K562 (cell line): Measurements from ENCODE around the gene XPR1. TPM values are rescaled to one million over a fixed set of nuclear protein-coding genes. Genes with fewer than 3 reads are reported as not detected.
A peak's percentile ranks its signal among the peaks of the same experiment; 100 is the strongest.

ENCODE experiments used
- ATAC-seq: fragments of 200-7000 bp; cut with Tn5 transposase; 3 replicates; pipeline ENCODE4 v1.9.1; 2020; ENCODE audit warnings: moderate library complexity
- BruUV-seq: library from RNA; stranded (reverse); fragments of 400-500 nt; replicated peaks from 2 replicates; lab custom pipeline; 2021; lab: Mats Ljungman, UMichigan
- CTCF ChIA-PET: fragments of 300-600 bp; formaldehyde crosslinking; extraction: SDS; loops from one replicate; lab custom pipeline; 2021; ENCODE audit warnings: low intra/inter-chr PET ratio; lab: Yijun Ruan, JAX
- POLR2A ChIA-PET: fragments of 300-600, 350-650 bp; sonication (Branson Sonifier 250); formaldehyde crosslinking; extraction: SDS; loops from one replicate; lab custom pipeline; 2021; ENCODE audit warnings: antibody characterized with exemption, inconsistent platforms; lab: Yijun Ruan, JAX
- DNase-seq, 4 experiments: peaks; one replicate each; pipeline versions ENCODE4 v3.0.0 to v3.0.0-alpha.2; 2011 to 2018; ENCODE audit warnings: low spot score in 3 of 4, mixed read lengths in 3 of 4; ENCODE audit errors: extremely low read depth in 1 of 4
- FAIRE-seq: peaks from 2 replicates; lab custom pipeline; 2011; peaks lifted over from hg19 to GRCh38; lab: Jason Lieb, UNC
- H2AFZ ChIP-seq: 2 replicates; pipeline ENCODE4 v1.6.0; 2011; ENCODE audit warnings: low read depth, low read length, control low read depth, inconsistent platforms
- H3K27ac ChIP-seq: fragments of 200-600 bp; 3 replicates; pipeline ENCODE4 v1.8.0; 2011; ENCODE audit warnings: low read depth, mild to moderate bottlenecking, control low read depth, inconsistent platforms, low read length, moderate library complexity, mixed read lengths; ENCODE audit errors: extremely low read depth
- H3K27me3 ChIP-seq, 2 experiments: fragments of 300-600 bp in 1 of 2; 2 replicates in 1 of 2; 3 replicates in 1 of 2; pipeline versions ENCODE4 v1.6.0 to v1.8.0; 2011; ENCODE audit warnings: inconsistent platforms in 2 of 2, low read length in 2 of 2, mild to moderate bottlenecking in 1 of 2, mixed read lengths in 1 of 2, moderate library complexity in 1 of 2; ENCODE audit not compliant: control insufficient read depth in 2 of 2, insufficient read depth in 2 of 2
- H3K36me3 ChIP-seq: fragments of 300-600 bp; 3 replicates; pipeline ENCODE4 v1.8.0; 2011; ENCODE audit warnings: mild to moderate bottlenecking, low read length, inconsistent platforms; ENCODE audit not compliant: control insufficient read depth, insufficient read depth
- H3K4me1 ChIP-seq, 2 experiments: fragments of 200-600 bp in 1 of 2; replicated peaks in 1 of 2; 2 replicates in 1 of 2; 3 replicates in 1 of 2; pipeline versions ENCODE4 v1.5.1 to v1.8.0; 2011; ENCODE audit warnings: inconsistent platforms in 2 of 2, low read length in 2 of 2, mild to moderate bottlenecking in 1 of 2, mixed read lengths in 1 of 2, moderate library complexity in 1 of 2; ENCODE audit not compliant: control insufficient read depth in 2 of 2, insufficient read depth in 2 of 2
- H3K4me2 ChIP-seq: 2 replicates; pipeline ENCODE4 v1.6.1; 2011; ENCODE audit warnings: low read length, control low read depth, inconsistent platforms, mixed read lengths; ENCODE audit not compliant: insufficient read depth
- H3K4me3 ChIP-seq: fragments of 200-600 bp; sonication (generic), shearing (Covaris generic); 2 replicates; pipeline ENCODE4 v1.5.1; 2016; ENCODE audit warnings: control low read depth, inconsistent platforms
- H3K79me2 ChIP-seq: fragments of 200-600 bp; 3 replicates; pipeline ENCODE4 v1.8.0; 2011; ENCODE audit warnings: low read length, inconsistent platforms; ENCODE audit not compliant: control insufficient read depth, insufficient read depth
- H3K9ac ChIP-seq, 2 experiments: 2 replicates each; pipeline versions ENCODE4 v1.6.0 to v1.6.1; 2011; ENCODE audit warnings: low read depth in 2 of 2, low read length in 2 of 2, control low read depth in 1 of 2, inconsistent platforms in 1 of 2, mild to moderate bottlenecking in 1 of 2, mixed read lengths in 1 of 2; ENCODE audit not compliant: insufficient read depth in 1 of 2
- H3K9me1 ChIP-seq: one replicate; pipeline ENCODE4 v1.6.0; 2011; ENCODE audit warnings: inconsistent platforms, mild to moderate bottlenecking, low read length, moderate library complexity; ENCODE audit not compliant: control insufficient read depth, insufficient read depth
- H3K9me3 ChIP-seq: replicated peaks from 2 replicates; pipeline ENCODE4 v1.5.1; 2011; ENCODE audit warnings: low read depth, low read length, inconsistent platforms; ENCODE audit not compliant: control insufficient read depth, insufficient read depth
- H4K20me1 ChIP-seq: replicated peaks from 2 replicates; pipeline ENCODE4 v1.6.1; 2011; ENCODE audit warnings: low read length, inconsistent platforms, mixed read lengths; ENCODE audit not compliant: control insufficient read depth, insufficient read depth
- AFF4 ChIP-seq: sonication (generic); formaldehyde crosslinking; IDR thresholded peaks from 2 replicates; pipeline ENCODE4 v1.8.0; 2023; ENCODE audit warnings: mild to moderate bottlenecking, missing genetic modification reagents
- CBX5 ChIP-seq: IDR thresholded peaks from 2 replicates; pipeline ENCODE4 v1.6.1; 2014; ENCODE audit warnings: low read depth, borderline replicate concordance
- CGGBP1 ChIP-seq: fragments of 250-450 bp; sonication (Bioruptor Pico); IDR thresholded peaks from 2 replicates; pipeline ENCODE4 v1.9.0; 2021; ENCODE audit warnings: mild to moderate bottlenecking
- CTCF ChIP-seq, 3 experiments: IDR thresholded peaks in 2 of 3; conservative IDR thresholded peaks in 1 of 3; 2 replicates each; pipeline ENCODE4 v1.5.1; 2011 to 2012; ENCODE audit warnings: low read length in 3 of 3, mild to moderate bottlenecking in 3 of 3, control low read depth in 2 of 3, improper control_type of control experiment in 1 of 3, inconsistent platforms in 1 of 3, low read depth in 1 of 3, mixed read lengths in 1 of 3, moderate library complexity in 1 of 3; ENCODE audit not compliant: insufficient read depth in 2 of 3
- ELK1 ChIP-seq: sonication (generic); formaldehyde crosslinking; IDR thresholded peaks from 2 replicates; pipeline ENCODE4 v1.8.1; 2022; ENCODE audit warnings: missing genetic modification reagents
- FOXA1 ChIP-seq: fragments of 450-650 bp; IDR thresholded peaks from 2 replicates; pipeline ENCODE4 v1.6.1; 2016; ENCODE audit warnings: mild to moderate bottlenecking, borderline replicate concordance
- MEF2D ChIP-seq: conservative IDR thresholded peaks from 2 replicates; pipeline ENCODE4 v1.6.1; 2016; ENCODE audit warnings: low read depth, missing genetic modification characterization, missing compliant biosample characterization
- NR2F6 ChIP-seq: fragments of 450-650 bp; formaldehyde crosslinking; IDR thresholded peaks from 2 replicates; pipeline ENCODE4 v1.4.0; 2020; ENCODE audit warnings: mild to moderate bottlenecking
- PPARD ChIP-seq: fragments of 250-450 bp; sonication (Bioruptor Pico); IDR thresholded peaks from 2 replicates; pipeline ENCODE4 v1.8.0; 2022; ENCODE audit warnings: inconsistent platforms, mild to moderate bottlenecking, moderate library complexity
- TRIM24 ChIP-seq, 2 experiments: fragments of 450-650 bp; IDR thresholded peaks; 2 replicates each; pipeline ENCODE4 v1.6.1; 2016
- TSHZ1 ChIP-seq: fragments of 250-450 bp; sonication (Bioruptor Pico); IDR thresholded peaks from 2 replicates; pipeline ENCODE4 v1.4.0; 2020; ENCODE audit warnings: mild to moderate bottlenecking, moderate library complexity
- XRCC5 ChIP-seq: fragments of 200-400 bp; formaldehyde crosslinking; IDR thresholded peaks from 2 replicates; pipeline ENCODE4 v1.6.1; 2017; ENCODE audit warnings: low read depth, mild to moderate bottlenecking, low read length
- WGBS: fragments of 100-300 bp; shearing (Covaris generic); methylation state at CpG from one replicate; pipeline ENCODE4 v1.1.6; 2016; ENCODE audit warnings: low coverage, mixed read lengths; ENCODE audit not compliant: insufficient coverage; ENCODE audit errors: missing lambda C conversion rate; 5-methylcytosine and 5-hydroxymethylcytosine counted together
- in situ Hi-C: fragments of 300-500 bp; cut with MboI; formaldehyde crosslinking; loops from 4 replicates; pipeline ENCODE4 v1.15.0; 2018; ENCODE audit warnings: inconsistent platforms, mixed read lengths
- intact Hi-C: fragments of 100-400 bp; cut with micrococcal nuclease; formaldehyde crosslinking; loops from 2 replicates; pipeline ENCODE4 v1.14.2; 2022
- polyA plus RNA-seq, 8 experiments: library from polyadenylated mRNA; depleted of rRNA in 4 of 8; stranded (reverse) in 5 of 8; unstranded in 3 of 8; fragments of >200 nt; fragmentation: Nextera tagmentation in 2 of 8; fragmentation: Illumina TruSeq in 1 of 8; extraction: Ambion mirVana in 2 of 8; extraction: Trizol in 1 of 8; gene quantifications; 2 replicates each; pipeline versions ENCODE4 v1.2.1 to v1.2.3, GENCODE V29; 2011 to 2014; ENCODE audit warnings: inconsistent platforms in 1 of 8, missing spikeins in 1 of 8
- total RNA-seq, 7 experiments: library from RNA; depleted of rRNA in 6 of 7; stranded (reverse); fragments of >200 nt in 6 of 7; fragmentation: Illumina TruSeq in 2 of 7; extraction: Trizol in 2 of 7; gene quantifications; 2 replicates each; pipeline versions ENCODE4 v1.2.1 to v1.2.3, GENCODE V29; 2011 to 2021; ENCODE audit warnings: low replicate concordance in 1 of 7

XPR1 gene
- total and polyA plus RNA-seq, 9 of the 15 experiments (the other 6 are each of a cell fraction or from before 2014, with no cell fraction given), result 3.0 to 66.2 (median 38.6) TPM

- FAIRE-seq (peak; percentile 35), ATAC-seq (no peak)
- WGBS, result 88% methylated on average over 4 of the region's 4 CpGs
- no peak for TF ChIP-seq CBX5
- TF ChIP-seq TRIM24 (IDR thresholded peaks at IDR 0.05), result no peak
- no peak for TF ChIP-seq MEF2D (tag)
- no peak for TF ChIP-seq CGGBP1 (CRISPR knock-in tag)
- TF ChIP-seq CTCF (IDR thresholded peaks at IDR 0.05 in 2 of 3, conservative IDR thresholded peaks at IDR 0.05 in 1 of 3; ENCODE audit: insufficient read depth in 2 of 3, low read depth in 1 of 3, low read length in 3 of 3), result no peak
- TF ChIP-seq XRCC5, result no peak
- TF ChIP-seq ELK1 (CRISPR knock-in tag), result no peak
- TF ChIP-seq FOXA1, result no peak
- no peak for TF ChIP-seq TSHZ1 (CRISPR knock-in tag)
- TF ChIP-seq NR2F6 (CRISPR knock-in tag), result no peak
- TF ChIP-seq PPARD (CRISPR knock-in tag), result no peak
- TF ChIP-seq AFF4 (CRISPR knock-in tag), result no peak
These were observed 300.6 kb downstream of the XPR1 start for GRCh38 chr1:180932378-180932777.

More at GRCh38 chr1:180932378-180932777, 300.6 kb downstream of the XPR1 start:
- H3K4me3 ChIP-seq, result no peak overlapping the region
- peak overlapping the region; percentile 57 for H2AFZ ChIP-seq
- ChIA-PET CTCF (no interaction called here), POLR2A (interaction anchor here (0.7 to 1.0 kb wide), 3 partner anchors 10 to 440 kb away, joined by 3 to 4 read pairs (median 3); no protein-coding TSS in a partner anchor)
- H3K4me1 ChIP-seq, result peaks cover 15 to 42% of the 10 kb centered on the region in 2 experiments; a peak in 4 of 5 replicates
- H3K79me2 ChIP-seq, result no peaks in the 10 kb centered on the region
- no peaks in the 10 kb centered on the region for H3K9me3 ChIP-seq
- no TSS peak for BruUV-seq
- peaks cover 4% of the 10 kb centered on the region for H3K9me1 ChIP-seq
- no peaks in the 10 kb centered on the region for H3K27me3 ChIP-seq
- DNase-seq, result no peak
- no peak overlapping the region for H3K4me2 ChIP-seq
- H3K36me3 ChIP-seq, result no peaks in the 10 kb centered on the region
- H3K9ac ChIP-seq, result no peak overlapping the region
- intact Hi-C loops (loop anchor here (5.0 kb wide), 2 partner anchors 90 to 220 kb away; partner anchors contain the start of gene STX6), in situ Hi-C loops (no loop called here)
- no peak overlapping the region for H3K27ac ChIP-seq
- H4K20me1 ChIP-seq, result no peaks in the 10 kb centered on the region
